Lung (tissue), 12 donors: ENCODE results near the gene XYLT1. TPM values are rescaled to one million over a fixed set of nuclear protein-coding genes. Genes with fewer than 3 reads are reported as not detected.

Source experiments
- ATAC-seq: fragments of 200-7000 bp; cut with Tn5 transposase; one replicate; pipeline ENCODE4 v1.9.1; 2020; ENCODE audit warnings: moderate number of reproducible peaks; ENCODE audit not compliant: insufficient read depth, low FRiP score
- DNase-seq, 3 donors: peaks; one replicate each; pipeline ENCODE4 v3.0.0-alpha.2; 2013 to 2017
- H3K27ac ChIP-seq, 2 donors: one replicate each; pipeline ENCODE4 v1.5.1; 2013; ENCODE audit warnings: mild to moderate bottlenecking in 2 of 2, moderate library complexity in 2 of 2, control low read depth in 1 of 2, inconsistent platforms in 1 of 2, low read depth in 1 of 2, low read length in 1 of 2
- H3K27me3 ChIP-seq, 3 donors: one replicate each; pipeline ENCODE4 v1.5.1; 2013; ENCODE audit warnings: low read length in 2 of 3; ENCODE audit not compliant: control insufficient read depth in 3 of 3, insufficient read depth in 3 of 3
- H3K36me3 ChIP-seq, 4 donors: one replicate each; pipeline ENCODE4 v1.5.1; 2013; ENCODE audit warnings: low read length in 4 of 4, mild to moderate bottlenecking in 1 of 4, moderate library complexity in 1 of 4; ENCODE audit not compliant: control insufficient read depth in 4 of 4, insufficient read depth in 4 of 4
- H3K4me1 ChIP-seq, 5 donors: one replicate each; pipeline ENCODE4 v1.5.1; 2013; ENCODE audit warnings: low read length in 5 of 5, mild to moderate bottlenecking in 2 of 5, moderate library complexity in 1 of 5; ENCODE audit not compliant: control insufficient read depth in 5 of 5, insufficient read depth in 5 of 5
- H3K4me3 ChIP-seq: one replicate; pipeline ENCODE4 v1.5.1; 2013; ENCODE audit warnings: mild to moderate bottlenecking, control low read depth, moderate library complexity
- H3K9ac ChIP-seq, 2 donors: one replicate each; pipeline ENCODE4 v1.5.1; 2013; ENCODE audit warnings: low read length in 2 of 2, control low read depth in 1 of 2; ENCODE audit not compliant: insufficient read depth in 1 of 2
- H3K9me3 ChIP-seq, 4 donors: one replicate each; pipeline ENCODE4 v1.5.1; 2013; ENCODE audit warnings: low read length in 3 of 4, mild to moderate bottlenecking in 1 of 4, moderate library complexity in 1 of 4; ENCODE audit not compliant: control insufficient read depth in 4 of 4, insufficient read depth in 3 of 4
- CTCF ChIP-seq: IDR thresholded peaks from 2 replicates; pipeline ENCODE4 v1.5.1; 2012; ENCODE audit warnings: mild to moderate bottlenecking; ENCODE audit errors: control extremely low read depth, extremely low read depth
- WGBS, 2 donors: extraction: QIAGEN DNeasy Blood & Tissue Kit; methylation state at CpG; one replicate each; pipeline ENCODE4 v1.1.7; 2013; 5-methylcytosine and 5-hydroxymethylcytosine counted together
- polyA plus RNA-seq, 2 donors: library from polyadenylated mRNA; stranded (reverse); fragments of 200-250 nt; gene quantifications; one replicate each; pipeline ENCODE4 v1.2.1, GENCODE V29; 2013
- total RNA-seq, 2 donors: library from RNA; depleted of rRNA in 1 of 2; stranded (reverse); fragments of >200 nt in 1 of 2; gene quantifications; one replicate each; pipeline ENCODE4 v1.2.1, GENCODE V29; 2014 to 2021
- donor health status: control.
- donor health status: control.
- donor health status: Bipolar disorder and iron deficiency.
- donor health status: healthy.
- donor health status: DM: yes; HTN: yes; CAD: no.

XYLT1 gene
- total and polyA plus RNA-seq, 4 donors = 1.4 to 11.5 (median 6.9) TPM

GRCh38 chr16:17082095-17082882 is 388.5 kb downstream of the XYLT1 start:
- H3K4me1 ChIP-seq = no peaks in the 10 kb centered on the region
- H3K4me3 ChIP-seq = no peak overlapping the region
- no peaks in the 10 kb centered on the region for H3K36me3 ChIP-seq
- no peak overlapping the region for H3K27ac ChIP-seq
- no peak for DNase-seq
- peaks cover 0 to 2% (median 0%) of the 10 kb centered on the region in 4 donors for H3K9me3 ChIP-seq
- peaks cover 0 to 3% (median 0%) of the 10 kb centered on the region in 3 donors for H3K27me3 ChIP-seq
- H3K9ac ChIP-seq = no peak overlapping the region
- 79 to 87% methylated on average over 7 of the region's 7 CpGs for WGBS, 2 donors
- no peak for TF ChIP-seq CTCF
- ATAC-seq = no peak

- H3K4me1 ChIP-seq = no peaks in the 10 kb centered on the region
- no peak for DNase-seq
- no peak overlapping the region for H3K9ac ChIP-seq
- no peak for ATAC-seq
- peaks cover 0 to 3% (median 0%) of the 10 kb centered on the region in 3 donors for H3K27me3 ChIP-seq
- no peak overlapping the region for H3K4me3 ChIP-seq
- TF ChIP-seq CTCF = no peak
- 67 to 87% methylated on average over 1 of the region's 1 CpG for WGBS, 2 donors
- H3K36me3 ChIP-seq = no peaks in the 10 kb centered on the region
- H3K9me3 ChIP-seq = no peaks in the 10 kb centered on the region
- no peak overlapping the region for H3K27ac ChIP-seq
These were observed 390.7 kb downstream of the XYLT1 start for GRCh38 chr16:17080105-17080504.

GRCh38 chr16:17078931-17079631 is 391.7 kb downstream of the XYLT1 start:
- DNase-seq (no peak), ATAC-seq (no peak)
- H3K9ac ChIP-seq = no peak overlapping the region
- WGBS, 2 donors = 70 to 81% methylated on average over 5 of the region's 5 CpGs
- no peak overlapping the region for H3K4me3 ChIP-seq
- no peaks in the 10 kb centered on the region for H3K36me3 ChIP-seq
- H3K9me3 ChIP-seq = no peaks in the 10 kb centered on the region
- no peaks in the 10 kb centered on the region for H3K4me1 ChIP-seq
- no peak overlapping the region for H3K27ac ChIP-seq
- peaks cover 0 to 3% (median 0%) of the 10 kb centered on the region in 3 donors for H3K27me3 ChIP-seq
- TF ChIP-seq CTCF = no peak
